BLaER1 (cell line): ENCODE results near the gene EIF2B1.

Source experiments
- H3K27ac ChIP-seq: shearing (Covaris generic); formaldehyde crosslinking; 2 replicates; pipeline ENCODE4 v1.8.1; 2022
- H3K27me3 ChIP-seq: shearing (Covaris generic); formaldehyde crosslinking; 2 replicates; pipeline ENCODE4 v1.8.1; 2022
- H3K36me3 ChIP-seq: shearing (Covaris generic); formaldehyde crosslinking; 2 replicates; pipeline ENCODE4 v1.8.1; 2022
- H3K4me1 ChIP-seq: shearing (Covaris generic); formaldehyde crosslinking; 2 replicates; pipeline ENCODE4 v1.8.1; 2022
- H3K4me2 ChIP-seq: shearing (Covaris generic); formaldehyde crosslinking; 2 replicates; pipeline ENCODE4 v1.8.1; 2022
- H3K4me3 ChIP-seq: shearing (Covaris generic); formaldehyde crosslinking; 2 replicates; pipeline ENCODE4 v1.8.1; 2022
- H3K9ac ChIP-seq: shearing (Covaris generic); formaldehyde crosslinking; 2 replicates; pipeline ENCODE4 v1.8.1; 2022
- H3K9me3 ChIP-seq: shearing (Covaris generic); formaldehyde crosslinking; 2 replicates; pipeline ENCODE4 v1.8.1; 2022
- H4K20me1 ChIP-seq: shearing (Covaris generic); formaldehyde crosslinking; 2 replicates; pipeline ENCODE4 v1.8.1; 2022
- Cebpa-rat ChIP-seq: shearing (Covaris generic); IDR thresholded peaks from 2 replicates; pipeline ENCODE4 v1.8.1; 2022

Gene EIF2B1

DNA sequence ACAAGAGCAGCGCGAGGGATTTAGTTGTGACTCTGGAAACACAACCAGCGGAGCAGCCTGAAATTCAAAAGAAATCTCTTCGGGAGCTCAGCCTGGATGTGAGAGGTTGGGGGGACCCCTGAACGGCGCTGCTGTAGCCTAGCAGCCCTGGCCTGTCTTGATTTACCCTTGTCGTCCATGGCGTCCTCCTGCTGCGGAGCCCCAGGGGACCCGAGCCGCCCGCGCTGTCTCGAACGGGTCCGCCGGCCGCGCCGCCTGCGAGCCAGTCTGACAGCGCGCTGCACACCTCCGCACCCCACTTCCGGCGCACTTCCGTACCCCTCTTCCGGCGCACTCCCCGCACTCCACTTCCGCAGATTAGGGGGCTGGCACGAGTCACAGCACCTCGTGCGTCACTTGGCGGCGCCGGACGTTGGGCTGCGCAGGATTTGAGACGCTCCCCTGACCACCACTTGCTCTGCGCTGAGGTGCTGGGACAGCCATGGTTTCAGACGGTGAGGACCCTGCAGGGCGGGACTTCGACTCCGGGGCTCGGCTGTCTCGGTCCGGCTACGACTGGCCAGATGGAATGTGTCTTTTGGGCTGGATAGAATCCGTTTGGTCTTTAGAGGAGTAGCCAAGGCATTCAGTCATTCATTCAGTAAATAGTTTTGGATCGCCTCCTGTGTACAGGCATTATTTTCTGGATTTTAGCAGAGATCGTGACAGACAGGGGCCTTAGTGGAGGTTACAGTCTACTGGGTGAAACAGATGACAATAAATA, at the start of gene EIF2B1, which contains the start of gene GTF2H3:
Gene EIF2B1, minus strand, starts transcription at position 308 of the 763 bp plus-strand sequence. Its CDS starts 129 bp downstream, at position 179.
Gene GTF2H3, plus strand, starts transcription at position 451 of the 763 bp plus-strand sequence. Its CDS starts 31 bp downstream, at position 482.
- no peaks in the 10 kb centered on the region for H3K9me3 ChIP-seq
- no peak for TF ChIP-seq Cebpa-rat
- no peaks in the 10 kb centered on the region for H3K27me3 ChIP-seq
- peak within 1 kb of the TSS; percentile 93 for H3K9ac ChIP-seq
- peaks cover 20% of the 10 kb centered on the region for H3K4me1 ChIP-seq
- peak within 1 kb of the TSS; percentile 86 for H3K27ac ChIP-seq
- H3K4me3 ChIP-seq: peak within 1 kb of the TSS; percentile 90
- no peaks in the 10 kb centered on the region; the same call in 1 of the 2 replicates for H4K20me1 ChIP-seq
- H3K4me2 ChIP-seq: peak within 1 kb of the TSS; percentile 95
- peaks cover 37% of the 10 kb centered on the region for H3K36me3 ChIP-seq

DNA sequence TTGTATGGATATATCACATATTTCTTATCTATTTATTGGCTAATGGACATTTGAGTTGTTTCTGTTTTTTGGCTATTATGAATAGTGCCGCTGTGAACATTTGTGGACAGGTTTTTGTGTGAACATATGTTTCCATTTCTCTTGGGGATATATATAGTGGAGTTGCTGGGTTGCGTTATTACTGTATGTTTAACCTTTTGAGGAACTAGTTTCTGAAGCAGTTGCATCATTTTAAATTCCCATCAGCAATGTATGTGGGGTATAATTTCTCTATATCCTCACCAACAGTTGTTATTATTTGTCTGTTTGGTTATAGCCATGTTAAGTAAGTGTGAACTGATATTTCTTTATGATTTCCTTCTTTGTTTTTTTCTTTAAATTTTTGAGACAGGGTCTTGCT, 48.1 kb upstream of the EIF2B1 start:
- H3K4me1 ChIP-seq: no peaks in the 10 kb centered on the region
- H3K4me2 ChIP-seq: no peak overlapping the region
- no peaks in the 10 kb centered on the region for H4K20me1 ChIP-seq
- no peak overlapping the region for H3K9ac ChIP-seq
- H3K9me3 ChIP-seq: no peaks in the 10 kb centered on the region
- no peak overlapping the region for H3K4me3 ChIP-seq
- H3K27ac ChIP-seq: no peak overlapping the region
- TF ChIP-seq Cebpa-rat: no peak
- H3K27me3 ChIP-seq: no peaks in the 10 kb centered on the region
- 0 out of 2 replicates have a peak, but pooled peaks cover 9% of the 10 kb centered on the region for H3K36me3 ChIP-seq

DNA sequence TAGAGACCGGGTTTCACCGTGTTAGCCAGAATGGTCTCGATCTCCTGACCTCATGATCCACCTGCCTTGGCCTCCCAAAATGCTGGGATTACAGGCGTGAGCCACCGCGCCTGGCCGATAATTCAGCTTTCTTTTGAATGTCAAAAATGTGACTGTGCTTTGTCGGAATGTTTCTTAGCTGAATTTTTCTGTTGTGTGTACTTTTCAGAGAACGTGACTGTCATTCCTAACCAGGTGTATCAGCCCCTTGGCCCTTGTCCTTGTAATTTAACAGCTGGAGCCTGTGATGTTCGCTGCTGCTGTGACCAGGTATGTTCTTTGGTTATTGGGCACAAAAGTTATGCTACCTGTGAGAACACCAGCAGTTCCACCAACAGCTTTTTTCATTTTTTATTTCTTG, 45.5 kb upstream of the EIF2B1 start:
- Histone ChIP-seq H3K36me3 (peaks cover 21% of the 10 kb centered on the region; the same call in 1 of the 2 replicates), H4K20me1 (no peaks in the 10 kb centered on the region), H3K27me3 (no peaks in the 10 kb centered on the region), H3K4me2 (no peak overlapping the region), H3K9me3 (no peaks in the 10 kb centered on the region), H3K27ac (no peak overlapping the region), H3K4me1 (no peaks in the 10 kb centered on the region), H3K9ac (no peak overlapping the region), H3K4me3 (no peak overlapping the region)
- no peak for TF ChIP-seq Cebpa-rat

DNA sequence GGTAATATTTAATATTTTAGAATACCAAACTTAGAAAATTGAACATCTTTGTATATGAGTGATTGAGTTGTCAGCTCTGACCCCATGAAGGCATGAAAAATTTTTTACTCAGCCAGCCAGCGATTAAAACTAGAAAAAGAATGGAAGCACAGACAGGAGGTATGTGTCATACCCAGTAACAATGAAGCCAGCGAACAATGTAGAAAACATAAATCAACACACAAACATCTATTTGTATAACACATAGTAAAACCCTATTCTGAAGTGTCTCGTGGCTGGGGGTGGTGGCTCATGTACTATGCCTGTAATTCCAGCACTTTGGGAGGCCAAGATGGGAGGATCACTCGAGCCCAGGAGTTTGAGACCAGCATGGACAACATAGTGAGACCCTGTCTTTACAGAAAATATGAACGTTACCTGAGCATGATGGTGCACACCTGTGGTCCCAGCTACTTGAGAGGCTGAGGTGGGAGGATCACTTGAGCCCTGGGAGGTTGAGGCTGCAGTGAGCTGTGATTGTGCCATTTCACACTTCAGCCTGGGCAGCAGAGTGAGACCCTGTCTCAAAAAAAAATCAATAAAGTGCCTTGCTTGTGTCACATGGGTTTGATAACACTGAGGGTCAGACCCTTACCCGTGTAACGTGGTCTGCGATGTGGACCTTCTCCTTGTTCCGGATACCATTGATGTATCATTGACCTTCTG, 43.3 kb upstream of the EIF2B1 start:
- no peak overlapping the region for H3K27ac ChIP-seq
- H3K36me3 ChIP-seq: peaks cover 21% of the 10 kb centered on the region; the same call in 1 of the 2 replicates
- H4K20me1 ChIP-seq: no peaks in the 10 kb centered on the region
- H3K4me2 ChIP-seq: no peak overlapping the region
- no peak overlapping the region for H3K4me3 ChIP-seq
- H3K9ac ChIP-seq: no peak overlapping the region
- peaks cover 3% of the 10 kb centered on the region for H3K4me1 ChIP-seq
- H3K27me3 ChIP-seq: no peaks in the 10 kb centered on the region
- TF ChIP-seq Cebpa-rat: no peak
- H3K9me3 ChIP-seq: no peaks in the 10 kb centered on the region

DNA sequence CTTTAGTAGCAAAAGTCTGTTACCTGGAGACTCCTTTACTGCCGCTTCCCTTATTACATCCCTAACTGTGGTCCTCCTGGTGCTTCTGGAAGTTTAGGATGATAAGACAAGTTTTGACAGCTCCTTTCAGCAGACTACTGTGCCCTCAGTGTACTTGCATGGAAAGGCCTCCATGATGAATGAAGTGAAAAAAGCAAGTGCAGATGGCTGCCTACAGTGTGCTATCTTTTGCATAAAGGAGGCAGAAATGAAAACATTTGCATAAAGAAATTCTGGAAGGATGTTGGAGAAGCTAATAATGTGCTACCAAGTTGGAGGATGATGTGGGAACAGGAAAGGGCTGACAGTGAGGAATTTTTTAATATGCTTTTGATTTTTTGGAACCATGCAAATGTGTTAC, 42.0 kb upstream of the EIF2B1 start:
- peaks cover 19% of the 10 kb centered on the region; the same call in 1 of the 2 replicates for H3K36me3 ChIP-seq
- no peak overlapping the region for H3K4me2 ChIP-seq
- H3K9me3 ChIP-seq: no peaks in the 10 kb centered on the region
- no peak overlapping the region for H3K4me3 ChIP-seq
- H4K20me1 ChIP-seq: no peaks in the 10 kb centered on the region
- TF ChIP-seq Cebpa-rat: no peak
- no peaks in the 10 kb centered on the region for H3K27me3 ChIP-seq
- no peak overlapping the region for H3K9ac ChIP-seq
- peaks cover 13% of the 10 kb centered on the region for H3K4me1 ChIP-seq
- H3K27ac ChIP-seq: no peak overlapping the region

DNA sequence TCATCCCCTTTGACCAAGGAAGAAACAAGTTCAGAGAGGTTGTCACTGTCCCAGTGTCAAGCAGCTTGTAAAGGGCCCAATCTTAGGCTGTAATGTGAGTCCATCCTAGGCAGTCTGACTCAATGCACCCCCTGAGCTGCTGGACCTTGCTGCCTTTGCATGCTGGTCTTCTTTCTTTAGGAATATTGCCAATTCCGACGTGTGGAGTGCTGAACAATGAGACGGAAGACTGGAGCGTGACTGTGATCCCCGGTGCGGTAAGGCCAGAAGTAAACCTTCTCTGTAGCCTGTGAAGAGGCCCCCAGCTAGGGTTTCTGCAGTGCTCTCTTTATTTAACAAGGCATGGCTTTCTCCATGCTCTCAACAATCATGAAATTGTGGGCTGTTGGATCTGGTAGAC, 38.4 kb upstream of the EIF2B1 start:
- peak overlapping the region; percentile 100 for H3K4me2 ChIP-seq
- no peak for TF ChIP-seq Cebpa-rat
- no peak overlapping the region for H3K9ac ChIP-seq
- H3K27ac ChIP-seq: no peak overlapping the region
- H3K4me3 ChIP-seq: peak overlapping the region; percentile 85
- H4K20me1 ChIP-seq: no peaks in the 10 kb centered on the region
- peaks cover 13% of the 10 kb centered on the region for H3K4me1 ChIP-seq
- H3K9me3 ChIP-seq: no peaks in the 10 kb centered on the region
- no peaks in the 10 kb centered on the region for H3K27me3 ChIP-seq
- H3K36me3 ChIP-seq: peaks cover 12% of the 10 kb centered on the region; the same call in 1 of the 2 replicates

DNA sequence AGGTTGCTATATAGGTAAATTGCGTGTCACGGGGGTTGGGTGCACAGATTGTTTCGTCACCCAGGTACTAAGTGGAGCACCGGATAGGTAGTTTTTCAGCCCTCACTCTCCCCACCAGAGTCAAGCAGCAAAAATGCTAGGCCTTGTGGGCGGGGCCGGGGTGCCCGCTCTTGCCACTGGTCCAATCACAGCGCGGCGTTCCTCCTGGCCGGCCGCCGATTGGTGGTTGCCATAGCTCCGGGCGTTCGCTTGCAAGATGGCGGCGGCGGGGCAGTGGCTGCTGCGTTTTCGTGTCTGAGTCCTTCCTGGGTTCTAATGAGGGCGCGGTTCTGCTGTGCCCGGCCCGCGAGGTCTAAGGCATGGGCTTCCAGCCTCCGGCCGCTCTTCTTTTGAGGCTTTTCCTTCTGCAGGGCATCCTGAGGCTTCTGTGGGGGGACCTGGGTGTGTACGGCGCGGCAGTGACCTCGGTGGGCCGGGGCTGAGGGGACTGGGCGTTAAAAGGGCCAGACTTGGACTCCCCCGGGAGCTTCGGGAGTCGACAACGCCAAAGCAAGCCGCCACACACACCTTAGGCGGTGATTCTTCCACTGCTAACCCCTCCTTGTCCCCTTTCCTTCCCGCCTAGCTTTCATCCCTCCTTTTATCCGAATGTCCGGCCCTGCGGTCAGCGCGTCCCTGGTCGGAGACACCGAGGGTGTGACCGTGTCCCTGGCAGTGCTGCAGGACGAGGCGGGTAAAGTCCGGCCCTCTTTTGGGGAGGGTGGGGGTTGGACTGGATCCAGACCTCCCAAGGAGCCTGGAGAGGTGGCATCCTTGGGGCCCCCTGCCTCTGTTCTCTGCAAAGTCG, 37.6 kb upstream of the EIF2B1 start, which contains the start of gene TCTN2:
Gene TCTN2, plus strand, starts transcription at position 232 of the 847 bp plus-strand sequence. Its CDS starts 128 bp downstream, at position 360.
- H3K36me3 ChIP-seq: peaks cover 12% of the 10 kb centered on the region; the same call in 1 of the 2 replicates
- no peak within 1 kb of the TSS for H3K27ac ChIP-seq
- H3K27me3 ChIP-seq: no peaks in the 10 kb centered on the region
- no peaks in the 10 kb centered on the region for H3K9me3 ChIP-seq
- no peaks in the 10 kb centered on the region for H4K20me1 ChIP-seq
- H3K4me3 ChIP-seq: peak within 1 kb of the TSS; percentile 85
- H3K4me1 ChIP-seq: peaks cover 13% of the 10 kb centered on the region
- H3K4me2 ChIP-seq: peak within 1 kb of the TSS; percentile 100
- TF ChIP-seq Cebpa-rat: no peak
- peak within 1 kb of the TSS; percentile 69 for H3K9ac ChIP-seq

DNA sequence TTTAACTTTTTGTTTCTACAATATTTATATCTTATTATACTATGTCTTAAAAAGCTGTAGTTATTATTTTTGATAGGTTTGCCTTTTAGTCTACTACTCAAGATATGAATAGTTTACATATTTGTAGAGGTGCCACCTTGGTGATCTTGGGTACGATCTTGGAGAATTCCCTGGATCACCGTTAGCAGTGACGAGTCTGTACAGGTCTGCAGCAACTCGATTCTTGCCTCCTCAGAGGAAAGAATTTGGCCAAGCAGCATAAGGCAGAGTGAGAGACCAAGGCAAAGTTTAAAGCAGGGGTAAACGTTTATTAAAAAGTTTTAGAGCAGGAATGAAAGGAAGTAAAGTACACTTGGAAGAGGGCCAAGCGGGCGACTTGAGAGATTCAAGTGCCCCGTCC, 34.3 kb upstream of the EIF2B1 start:
- peaks cover 13% of the 10 kb centered on the region for H3K36me3 ChIP-seq
- no peak overlapping the region for H3K27ac ChIP-seq
- H3K4me2 ChIP-seq: no peak overlapping the region
- TF ChIP-seq Cebpa-rat: no peak
- H3K4me1 ChIP-seq: peaks cover 13% of the 10 kb centered on the region
- H4K20me1 ChIP-seq: no peaks in the 10 kb centered on the region
- no peaks in the 10 kb centered on the region for H3K27me3 ChIP-seq
- H3K9ac ChIP-seq: no peak overlapping the region
- H3K4me3 ChIP-seq: no peak overlapping the region
- no peaks in the 10 kb centered on the region for H3K9me3 ChIP-seq

DNA sequence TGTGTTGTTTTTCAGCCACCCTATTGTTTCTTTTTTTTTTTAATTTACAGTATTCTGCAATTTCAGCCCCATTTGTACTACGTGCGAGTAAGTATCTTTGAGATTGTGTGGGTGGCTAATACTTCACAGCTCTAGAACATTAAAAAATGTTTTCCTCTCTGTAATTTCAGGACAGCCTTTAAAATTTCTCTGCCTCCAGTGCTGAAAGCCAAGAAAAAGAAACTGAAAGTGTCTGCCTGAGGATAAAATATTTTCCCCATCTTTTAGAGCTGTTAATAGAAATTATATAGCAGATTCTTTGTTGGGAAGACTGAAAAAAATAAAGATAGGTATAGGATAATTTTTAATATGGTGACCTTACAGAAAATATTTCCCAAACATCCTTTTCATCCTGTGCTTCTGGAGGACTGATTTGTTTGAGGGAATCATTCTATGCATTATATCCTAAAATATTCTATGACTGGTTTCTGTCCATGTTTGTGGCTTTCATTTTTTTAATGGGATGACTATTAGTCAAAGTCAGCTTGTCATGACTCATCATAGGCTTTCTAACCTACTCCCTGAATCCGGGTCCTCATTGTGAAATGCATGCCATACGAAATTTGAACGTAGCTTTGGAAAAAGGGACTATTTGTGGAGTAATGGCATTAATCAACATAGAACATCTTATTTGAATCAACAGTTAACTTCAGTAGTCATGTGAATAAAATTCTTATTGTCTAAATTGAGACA, 26.7 kb upstream of the EIF2B1 start:
- Histone ChIP-seq H3K36me3 (peaks cover 74% of the 10 kb centered on the region), H3K9ac (no peak overlapping the region)

More for the DNA sequence above, 26.7 kb upstream of the EIF2B1 start:
- no peak overlapping the region for H3K4me2 ChIP-seq
- no peak overlapping the region for H3K27ac ChIP-seq
- no peaks in the 10 kb centered on the region for H3K4me1 ChIP-seq
- no peaks in the 10 kb centered on the region for H3K9me3 ChIP-seq
- H4K20me1 ChIP-seq: no peaks in the 10 kb centered on the region
- no peaks in the 10 kb centered on the region for H3K27me3 ChIP-seq
- H3K4me3 ChIP-seq: no peak overlapping the region
- TF ChIP-seq Cebpa-rat: no peak
